SJSA1 (cell line): ENCODE measurements around the gene CEBPG. TPM values are rescaled to one million over a fixed set of nuclear protein-coding genes. Genes with fewer than 3 reads are reported as not detected.

Experiments used
- DNase-seq, 2 experiments: peaks; one replicate each; pipeline ENCODE4 v3.0.0-alpha.2; 2015 to 2020; ENCODE audit warnings: low spot score in 2 of 2, low read depth in 1 of 2
- H3K27ac ChIP-seq: fragments of 250-450 bp; sonication (Bioruptor Pico); 2 replicates; pipeline ENCODE4 v1.5.1; 2020; ENCODE audit warnings: mild to moderate bottlenecking, moderate library complexity
- H3K27me3 ChIP-seq: fragments of 250-450 bp; sonication (Bioruptor Pico); replicated peaks from 2 replicates; pipeline ENCODE4 v1.5.1; 2020; ENCODE audit warnings: mild to moderate bottlenecking, moderate library complexity
- H3K36me3 ChIP-seq: fragments of 250-450 bp; sonication (Bioruptor Pico); 2 replicates; pipeline ENCODE4 v1.5.1; 2020; ENCODE audit warnings: mild to moderate bottlenecking
- H3K4me1 ChIP-seq: fragments of 250-450 bp; sonication (Bioruptor Pico); replicated peaks from 2 replicates; pipeline ENCODE4 v1.6.1; 2021; ENCODE audit warnings: mild to moderate bottlenecking
- H3K4me3 ChIP-seq: fragments of 250-450 bp; sonication (Bioruptor Pico); 2 replicates; pipeline ENCODE4 v1.5.1; 2020; ENCODE audit warnings: mild to moderate bottlenecking
- H3K9me3 ChIP-seq: fragments of 250-450 bp; sonication (Bioruptor Pico); replicated peaks from 2 replicates; pipeline ENCODE4 v1.5.1; 2020; ENCODE audit warnings: mild to moderate bottlenecking
- total RNA-seq: library from RNA; depleted of rRNA; stranded (reverse); fragments of >200 nt; shearing (Covaris generic); gene quantifications from 2 replicates; pipeline ENCODE4 v1.2.3, GENCODE V29; 2014; rRNA removed

The CEBPG gene
- total RNA-seq = 55.5 and 58.9 TPM in 2 replicates

DNA sequence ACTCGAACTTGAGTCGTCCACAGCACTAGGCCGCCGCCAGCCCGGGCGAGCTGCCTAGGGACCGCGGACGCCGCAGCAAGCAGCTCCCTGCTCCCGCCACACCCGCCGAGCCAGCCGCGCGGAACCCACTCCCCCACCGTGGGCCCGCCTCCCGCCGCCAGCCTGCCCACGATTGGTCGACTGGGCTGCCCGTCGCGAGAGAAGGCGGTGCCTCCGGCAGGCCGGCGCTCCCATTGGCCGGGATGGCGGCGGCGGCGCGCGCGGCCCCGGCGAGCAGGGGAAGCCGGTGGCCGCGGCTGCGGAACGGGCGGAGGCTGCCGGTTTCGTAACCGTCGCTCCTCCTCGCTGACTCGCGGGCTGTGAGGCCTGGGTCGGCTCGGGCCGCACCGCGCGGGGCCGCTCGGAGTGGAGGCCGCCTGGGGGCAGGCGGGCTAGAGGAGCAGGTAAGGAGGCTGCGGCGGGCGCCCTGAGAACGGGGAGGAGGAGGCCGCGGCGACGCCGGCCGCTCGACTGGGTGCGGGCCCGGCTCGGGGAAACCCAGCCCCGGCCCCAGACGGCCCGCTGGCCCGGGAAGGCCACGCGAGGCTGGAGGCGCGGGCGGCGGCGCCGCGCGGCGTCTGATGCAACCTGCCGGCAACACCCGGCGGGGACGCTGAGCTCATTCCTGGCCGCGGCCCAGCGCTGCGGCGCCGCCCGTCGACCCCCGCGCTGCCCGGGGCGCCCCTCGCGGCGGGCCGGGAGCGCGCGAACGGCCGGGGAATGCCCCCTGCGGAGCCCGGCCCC, at the start of gene CEBPG:
TSS of gene CEBPG (plus strand) at position 257 of the 783 bp plus-strand sequence. CDS start 5,531 bp downstream, outside the sequence.
- peak within 1 kb of the TSS; percentile 100 for H3K4me3 ChIP-seq

GRCh38 chr19:33324628-33325027, 48.9 kb upstream of the CEBPG start:
- H3K4me3 ChIP-seq = no peak overlapping the region
- H3K27ac ChIP-seq = no peak overlapping the region
- no peaks in the 10 kb centered on the region for H3K36me3 ChIP-seq
- no peak for DNase-seq
- H3K4me1 ChIP-seq = no peaks in the 10 kb centered on the region
- H3K9me3 ChIP-seq = no peaks in the 10 kb centered on the region
- H3K27me3 ChIP-seq = 0 out of 2 replicates have a peak, but pooled peaks cover 3% of the 10 kb centered on the region

More for the DNA sequence above, at the start of gene CEBPG:
- Histone ChIP-seq H3K4me1 (peaks cover 47% of the 10 kb centered on the region), H3K36me3 (peaks cover 14% of the 10 kb centered on the region), H3K27me3 (no peaks in the 10 kb centered on the region), H3K27ac (peak within 1 kb of the TSS; percentile 100), H3K9me3 (peaks cover 3% of the 10 kb centered on the region; the same call in 1 of the 2 replicates)
- peak; percentile 93 for DNase-seq

DNA sequence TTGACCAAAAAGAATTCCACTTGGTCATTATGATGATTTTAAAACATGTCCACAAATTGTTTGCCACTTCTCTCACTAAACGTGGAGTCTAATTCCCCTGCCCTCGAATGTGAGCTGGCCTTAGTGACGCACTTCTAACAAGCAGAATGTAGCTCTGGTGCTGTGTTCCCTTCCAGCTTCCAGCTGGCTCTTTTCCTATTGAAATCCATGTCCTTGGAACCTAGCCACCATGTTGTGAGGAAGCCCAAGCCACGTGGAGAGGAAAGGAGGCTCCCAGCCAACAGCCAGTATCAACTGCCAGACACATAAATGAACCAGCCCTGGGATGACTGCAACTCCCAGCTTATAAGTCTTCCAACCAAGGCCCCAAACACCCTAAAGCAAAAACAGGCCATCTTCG, 47.6 kb upstream of the CEBPG start:
- H3K4me1 ChIP-seq = no peaks in the 10 kb centered on the region
- H3K27ac ChIP-seq = no peak overlapping the region
- H3K4me3 ChIP-seq = no peak overlapping the region
- no peak for DNase-seq
- no peaks in the 10 kb centered on the region for H3K36me3 ChIP-seq
- peaks cover 11% of the 10 kb centered on the region; the same call in 1 of the 2 replicates for H3K27me3 ChIP-seq
- H3K9me3 ChIP-seq = no peaks in the 10 kb centered on the region

- Histone ChIP-seq H3K27me3 (peaks cover 11% of the 10 kb centered on the region), H3K36me3 (no peaks in the 10 kb centered on the region), H3K4me1 (no peaks in the 10 kb centered on the region), H3K9me3 (no peaks in the 10 kb centered on the region), H3K4me3 (no peak overlapping the region), H3K27ac (no peak overlapping the region)
- no peak for DNase-seq
These were observed 44.4 kb upstream of the CEBPG start for GRCh38 chr19:33329060-33329459.

- Histone ChIP-seq H3K27ac (no peak overlapping the region), H3K9me3 (no peaks in the 10 kb centered on the region), H3K4me3 (no peak overlapping the region), H3K4me1 (no peaks in the 10 kb centered on the region), H3K27me3 (peaks cover 11% of the 10 kb centered on the region), H3K36me3 (no peaks in the 10 kb centered on the region)
- no peak for DNase-seq
These were observed 43.8 kb upstream of the CEBPG start for GRCh38 chr19:33329736-33330135.

DNA sequence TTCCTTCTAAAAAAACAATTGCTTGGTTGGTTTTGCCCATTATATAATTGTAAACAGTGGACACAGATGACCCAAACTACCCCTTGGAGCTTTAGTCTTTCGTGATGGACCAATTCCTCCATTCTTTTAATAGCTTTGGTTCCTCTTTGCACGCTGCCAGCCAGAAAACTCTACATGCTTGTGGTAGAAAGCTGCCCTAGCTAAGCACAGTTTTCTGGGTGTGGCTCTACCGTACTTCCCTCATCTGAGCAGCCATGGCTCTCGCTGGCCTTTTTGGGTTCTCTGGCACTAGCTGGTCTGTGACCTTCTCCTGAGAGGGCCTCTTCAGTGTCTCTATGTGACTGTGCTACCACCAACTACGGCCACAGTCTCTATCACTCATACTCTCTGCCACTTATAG, 41.3 kb upstream of the CEBPG start:
- H3K27ac ChIP-seq = no peak overlapping the region
- no peaks in the 10 kb centered on the region for H3K4me1 ChIP-seq
- H3K27me3 ChIP-seq = peaks cover 8% of the 10 kb centered on the region
- no peaks in the 10 kb centered on the region for H3K36me3 ChIP-seq
- H3K4me3 ChIP-seq = no peak overlapping the region
- no peak for DNase-seq
- no peaks in the 10 kb centered on the region for H3K9me3 ChIP-seq

- Histone ChIP-seq H3K27ac (no peak overlapping the region), H3K4me1 (no peaks in the 10 kb centered on the region), H3K9me3 (no peaks in the 10 kb centered on the region), H3K27me3 (peaks cover 8% of the 10 kb centered on the region), H3K36me3 (no peaks in the 10 kb centered on the region), H3K4me3 (no peak overlapping the region)
- DNase-seq = no peak
These were observed 40.4 kb upstream of the CEBPG start for GRCh38 chr19:33333151-33333550.

DNA sequence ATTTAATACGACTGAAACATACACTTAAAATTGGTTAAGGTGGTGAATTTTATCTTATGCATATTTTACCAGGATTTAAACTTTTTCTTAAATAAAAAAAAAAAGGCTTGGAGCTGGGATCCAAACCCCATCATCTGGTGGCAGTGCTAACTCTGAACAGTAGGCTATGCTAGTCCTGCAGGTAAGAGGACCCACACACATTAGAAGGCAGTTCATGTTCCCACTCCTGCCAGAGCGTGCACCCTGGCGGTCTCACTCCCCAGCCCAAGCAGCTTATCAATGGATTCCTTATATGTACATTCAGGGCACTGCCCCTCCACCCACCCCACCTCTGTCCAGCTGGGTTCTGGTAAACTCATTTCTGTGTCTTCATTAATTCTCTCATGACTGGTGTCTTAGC, 39.9 kb upstream of the CEBPG start:
- Histone ChIP-seq H3K27ac (no peak overlapping the region), H3K36me3 (no peaks in the 10 kb centered on the region), H3K9me3 (no peaks in the 10 kb centered on the region), H3K4me1 (no peaks in the 10 kb centered on the region), H3K27me3 (peaks cover 8% of the 10 kb centered on the region), H3K4me3 (no peak overlapping the region)
- DNase-seq = no peak

GRCh38 chr19:33334271-33334670, 39.2 kb upstream of the CEBPG start:
- Histone ChIP-seq H3K27me3 (peaks cover 8% of the 10 kb centered on the region), H3K27ac (no peak overlapping the region), H3K36me3 (no peaks in the 10 kb centered on the region), H3K9me3 (no peaks in the 10 kb centered on the region), H3K4me1 (no peaks in the 10 kb centered on the region), H3K4me3 (no peak overlapping the region)
- no peak for DNase-seq

GRCh38 chr19:33335446-33335845, 38.1 kb upstream of the CEBPG start:
- Histone ChIP-seq H3K27ac (no peak overlapping the region), H3K4me3 (no peak overlapping the region), H3K4me1 (no peaks in the 10 kb centered on the region), H3K9me3 (no peaks in the 10 kb centered on the region), H3K27me3 (peaks cover 2% of the 10 kb centered on the region), H3K36me3 (no peaks in the 10 kb centered on the region)
- DNase-seq = no peak

DNA sequence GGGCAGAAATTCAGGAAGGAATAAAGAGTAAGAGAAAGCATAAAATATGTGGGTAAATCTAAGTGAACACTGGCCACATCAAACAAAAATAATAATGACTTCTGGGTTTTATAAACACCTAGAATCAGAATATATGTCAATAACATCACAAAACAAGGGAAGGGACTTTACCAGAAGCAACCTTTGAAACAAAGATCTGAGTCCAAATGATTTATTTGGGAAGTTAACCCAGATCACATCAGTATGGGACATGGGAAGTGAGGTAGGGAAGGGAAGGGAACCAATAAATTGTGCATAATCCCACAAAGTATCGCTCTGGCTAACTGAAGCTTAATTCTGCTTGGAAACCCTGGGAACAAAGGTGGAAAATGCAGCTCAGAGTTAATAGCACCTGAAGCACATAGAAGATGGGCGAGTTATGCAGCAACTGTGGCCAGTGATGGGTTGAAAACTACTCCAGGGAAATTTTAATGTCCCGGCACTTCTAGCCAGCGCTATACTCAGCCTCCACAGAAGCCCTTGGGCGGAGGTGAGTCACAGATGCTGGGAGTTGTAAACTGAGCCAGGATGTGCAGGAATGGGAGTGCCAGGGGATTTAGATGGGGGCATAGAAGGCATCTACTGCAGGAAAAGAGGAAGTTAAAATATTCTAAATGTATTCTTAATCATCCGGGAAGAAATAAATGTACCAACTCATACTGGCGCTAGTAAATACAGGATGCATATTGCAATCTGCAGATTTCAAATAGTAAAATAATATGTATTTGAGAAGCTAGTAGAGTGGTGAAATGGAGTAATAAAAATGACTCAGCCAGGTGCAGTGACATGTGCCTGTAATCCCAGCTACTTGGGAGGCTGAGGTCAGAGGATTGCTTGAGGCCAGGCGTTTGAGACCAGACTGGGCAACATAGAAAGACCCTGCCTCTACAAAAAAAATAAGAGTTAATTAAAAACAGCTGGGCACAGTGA, 34.2 kb upstream of the CEBPG start:
- H3K27me3 ChIP-seq = peaks cover 20% of the 10 kb centered on the region
- no peak for DNase-seq
- H3K27ac ChIP-seq = no peak overlapping the region
- H3K4me1 ChIP-seq = no peaks in the 10 kb centered on the region
- no peaks in the 10 kb centered on the region; the same call in 1 of the 2 replicates for H3K9me3 ChIP-seq
- no peaks in the 10 kb centered on the region for H3K36me3 ChIP-seq
- no peak overlapping the region for H3K4me3 ChIP-seq

DNA sequence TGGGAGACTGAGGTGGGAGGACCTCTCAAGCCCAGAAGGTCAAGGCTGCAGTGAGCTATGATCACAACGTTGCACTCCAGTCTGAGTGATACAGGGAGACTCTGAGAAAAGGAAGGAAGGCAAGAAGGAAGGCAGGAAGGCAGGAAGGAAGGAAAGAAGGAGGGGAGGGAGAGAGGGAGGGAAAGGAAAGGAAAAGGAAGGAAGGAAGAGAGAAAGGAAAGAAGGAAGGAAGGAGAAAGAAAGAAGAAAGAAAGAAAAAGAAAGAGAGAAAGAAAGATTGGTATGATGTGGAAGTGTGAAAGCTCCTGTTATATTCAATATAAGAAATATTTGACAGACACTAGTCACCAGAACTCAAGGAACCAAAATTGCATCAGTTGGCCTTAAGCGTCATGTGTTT, 32.5 kb upstream of the CEBPG start:
- Histone ChIP-seq H3K4me1 (no peaks in the 10 kb centered on the region), H3K36me3 (no peaks in the 10 kb centered on the region), H3K27ac (no peak overlapping the region), H3K9me3 (no peaks in the 10 kb centered on the region; the same call in 1 of the 2 replicates), H3K27me3 (peaks cover 37% of the 10 kb centered on the region), H3K4me3 (no peak overlapping the region)
- DNase-seq = no peak

DNA sequence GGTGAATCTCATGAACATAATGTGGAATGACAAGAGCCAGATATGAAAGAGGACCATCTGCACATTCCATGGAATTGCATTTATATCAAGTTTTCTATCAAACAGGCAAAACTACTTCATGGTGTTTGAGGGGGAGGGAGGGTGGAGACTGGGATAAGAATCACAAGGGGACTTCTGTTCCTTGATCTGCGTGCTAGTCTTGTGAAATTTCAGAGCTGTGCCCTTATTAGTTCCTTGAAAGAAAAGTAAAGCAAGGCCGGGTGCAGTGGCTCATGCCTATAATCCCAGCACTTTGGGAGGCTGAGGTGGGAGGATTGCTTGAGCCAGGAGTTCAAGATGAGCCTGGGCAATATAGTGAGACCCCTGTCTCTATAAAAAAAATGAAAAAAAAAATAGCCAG, 30.2 kb upstream of the CEBPG start:
- H3K4me3 ChIP-seq = no peak overlapping the region
- no peak overlapping the region for H3K27ac ChIP-seq
- H3K9me3 ChIP-seq = no peaks in the 10 kb centered on the region; the same call in 1 of the 2 replicates
- peaks cover 45% of the 10 kb centered on the region for H3K27me3 ChIP-seq
- no peak for DNase-seq
- no peaks in the 10 kb centered on the region for H3K36me3 ChIP-seq
- no peaks in the 10 kb centered on the region for H3K4me1 ChIP-seq
